Stimulated activated naive CD4-positive, alpha-beta T cell (primary cell): ENCODE data around the gene EPB41L1.

Experiments used
- DNase-seq, 6 experiments: peaks; one replicate each; lab custom pipeline; 2025; lab: John Stamatoyannopoulos, UW

EPB41L1 gene

GRCh38 chr20:36261389-36262105, 107.0 kb downstream of the EPB41L1 start:
- no peak for DNase-seq

- DNase-seq = no peak
These were observed 107.9 kb downstream of the EPB41L1 start for GRCh38 chr20:36262440-36262839.

GRCh38 chr20:36264426-36265246, 110.1 kb downstream of the EPB41L1 start:
- no peak for DNase-seq

- no peak for DNase-seq
These were observed 111.6 kb downstream of the EPB41L1 start for GRCh38 chr20:36266189-36266588.

GRCh38 chr20:36267605-36268381, 113.3 kb downstream of the EPB41L1 start:
- no peak for DNase-seq

- no peak for DNase-seq
These were observed 114.2 kb downstream of the EPB41L1 start for GRCh38 chr20:36268440-36269342.

GRCh38 chr20:36269507-36269906, 115.0 kb downstream of the EPB41L1 start:
- DNase-seq = no peak

GRCh38 chr20:36270744-36271638, 116.5 kb downstream of the EPB41L1 start:
- DNase-seq = no peak

GRCh38 chr20:36271639-36272546, 117.4 kb downstream of the EPB41L1 start:
- DNase-seq = no peak

- no peak for DNase-seq
These were observed 118.1 kb downstream of the EPB41L1 start for GRCh38 chr20:36272547-36273220.

- DNase-seq = no peak
These were observed 119.1 kb downstream of the EPB41L1 start for GRCh38 chr20:36273414-36274180.

GRCh38 chr20:36274181-36274841, 119.8 kb downstream of the EPB41L1 start:
- no peak for DNase-seq

- no peak for DNase-seq
These were observed 120.5 kb downstream of the EPB41L1 start for GRCh38 chr20:36275011-36275410.

- no peak for DNase-seq
These were observed 121.1 kb downstream of the EPB41L1 start for GRCh38 chr20:36275441-36276189.

GRCh38 chr20:36277546-36277945, 123.0 kb downstream of the EPB41L1 start:
- DNase-seq = no peak

GRCh38 chr20:36279362-36279761, 124.8 kb downstream of the EPB41L1 start:
- DNase-seq = no peak

- DNase-seq = no peak
These were observed 125.2 kb downstream of the EPB41L1 start for GRCh38 chr20:36279776-36280175.
